Coronary artery (tissue), 2 donors: ENCODE data around the gene ITPKA.
"Not testable (repeated sequence)": the region's sequence is repeated elsewhere in the genome, so short reads cannot be mapped to it uniquely, and the experiment has no call there.

Source experiments
- DNase-seq: peaks from one replicate; pipeline ENCODE4 v3.0.0-alpha.2; 2017; ENCODE audit warnings: low spot score
- H3K27ac ChIP-seq, 2 donors: fragments of 200-600 bp; sonication (generic); one replicate each; pipeline ENCODE4 v1.5.1; 2016 to 2019
- H3K4me3 ChIP-seq: fragments of 200-600 bp; sonication (generic); 2 replicates; pipeline ENCODE4 v1.5.1; 2016; ENCODE audit warnings: mild to moderate bottlenecking, moderate library complexity
- TF ChIP-seq, protein P1 (sequence below): fragments of 200-600 bp; sonication (generic); IDR thresholded peaks from one replicate; pipeline ENCODE4 v1.5.1; 2019; ENCODE audit warnings: antibody characterized with exemption

The ITPKA gene

DNA sequence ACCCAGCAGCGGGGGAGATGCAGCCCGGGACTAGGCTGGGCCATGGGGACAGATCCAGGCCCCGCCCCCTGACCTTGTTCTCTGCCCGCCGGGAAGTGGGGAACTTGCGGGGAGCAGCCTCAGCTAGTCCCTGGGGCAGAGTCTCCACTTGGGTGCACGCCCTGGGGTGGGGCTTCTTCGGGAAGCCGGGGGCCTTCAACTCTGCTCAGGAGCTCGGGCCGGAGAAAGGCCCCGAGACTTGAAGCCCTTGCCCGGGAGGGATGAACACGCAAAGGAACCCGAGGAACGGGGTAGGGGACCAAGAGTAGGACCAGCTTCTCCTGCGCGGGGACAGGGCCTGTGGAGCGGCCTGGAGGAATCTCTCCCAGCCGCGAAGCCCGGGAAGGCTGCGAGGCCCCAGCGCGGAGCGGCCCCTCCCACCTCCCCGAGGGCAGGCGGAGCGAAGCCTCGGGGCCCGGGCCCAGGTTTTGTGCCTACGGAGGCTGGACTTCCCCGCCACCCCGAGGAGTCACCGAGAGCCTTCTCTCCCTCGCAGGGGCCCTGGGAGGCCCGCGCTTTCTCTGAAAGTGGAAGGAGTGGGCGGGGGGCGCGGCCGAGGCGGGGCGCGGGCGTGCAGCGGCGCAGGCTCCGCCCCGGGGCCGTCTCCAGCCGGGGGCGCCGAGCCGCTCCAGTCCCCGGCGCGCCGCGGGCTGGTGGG is at the start of gene ITPKA:
TSS of gene ITPKA (plus strand) at position 670 of the 697 bp plus-strand sequence. CDS start 54 bp downstream, outside the sequence.
- Histone ChIP-seq H3K27ac (peak within 1 kb of the TSS; percentile 42 to 44), H3K4me3 (peak within 1 kb of the TSS; percentile 78)
- DNase-seq, result no peak
- TF ChIP-seq, protein P1, sequence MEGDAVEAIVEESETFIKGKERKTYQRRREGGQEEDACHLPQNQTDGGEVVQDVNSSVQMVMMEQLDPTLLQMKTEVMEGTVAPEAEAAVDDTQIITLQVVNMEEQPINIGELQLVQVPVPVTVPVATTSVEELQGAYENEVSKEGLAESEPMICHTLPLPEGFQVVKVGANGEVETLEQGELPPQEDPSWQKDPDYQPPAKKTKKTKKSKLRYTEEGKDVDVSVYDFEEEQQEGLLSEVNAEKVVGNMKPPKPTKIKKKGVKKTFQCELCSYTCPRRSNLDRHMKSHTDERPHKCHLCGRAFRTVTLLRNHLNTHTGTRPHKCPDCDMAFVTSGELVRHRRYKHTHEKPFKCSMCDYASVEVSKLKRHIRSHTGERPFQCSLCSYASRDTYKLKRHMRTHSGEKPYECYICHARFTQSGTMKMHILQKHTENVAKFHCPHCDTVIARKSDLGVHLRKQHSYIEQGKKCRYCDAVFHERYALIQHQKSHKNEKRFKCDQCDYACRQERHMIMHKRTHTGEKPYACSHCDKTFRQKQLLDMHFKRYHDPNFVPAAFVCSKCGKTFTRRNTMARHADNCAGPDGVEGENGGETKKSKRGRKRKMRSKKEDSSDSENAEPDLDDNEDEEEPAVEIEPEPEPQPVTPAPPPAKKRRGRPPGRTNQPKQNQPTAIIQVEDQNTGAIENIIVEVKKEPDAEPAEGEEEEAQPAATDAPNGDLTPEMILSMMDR, result no peak

DNA sequence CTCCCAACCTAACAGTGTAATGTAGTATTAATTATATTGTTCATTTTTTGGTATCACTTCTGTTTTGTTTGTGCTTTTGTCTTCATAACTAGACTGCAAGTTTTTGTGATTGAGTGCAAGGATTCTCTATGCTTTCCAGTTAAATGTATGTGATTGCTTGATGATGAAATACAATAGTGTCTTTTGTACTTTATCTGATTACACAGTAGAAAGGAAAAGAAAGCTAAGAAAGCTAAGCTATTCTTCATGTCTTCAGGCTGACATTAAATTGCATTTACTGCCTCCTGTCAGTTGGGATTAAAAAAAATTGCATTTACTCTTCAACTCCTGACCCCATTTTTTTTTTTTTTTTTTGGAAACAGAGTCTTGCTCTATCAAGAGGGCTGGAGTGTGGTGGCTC is 48.3 kb upstream of the ITPKA start:
- Histone ChIP-seq H3K4me3 (no peak overlapping the region), H3K27ac (no peak overlapping the region)
- DNase-seq, result no peak
- TF ChIP-seq, protein P1, result no peak

DNA sequence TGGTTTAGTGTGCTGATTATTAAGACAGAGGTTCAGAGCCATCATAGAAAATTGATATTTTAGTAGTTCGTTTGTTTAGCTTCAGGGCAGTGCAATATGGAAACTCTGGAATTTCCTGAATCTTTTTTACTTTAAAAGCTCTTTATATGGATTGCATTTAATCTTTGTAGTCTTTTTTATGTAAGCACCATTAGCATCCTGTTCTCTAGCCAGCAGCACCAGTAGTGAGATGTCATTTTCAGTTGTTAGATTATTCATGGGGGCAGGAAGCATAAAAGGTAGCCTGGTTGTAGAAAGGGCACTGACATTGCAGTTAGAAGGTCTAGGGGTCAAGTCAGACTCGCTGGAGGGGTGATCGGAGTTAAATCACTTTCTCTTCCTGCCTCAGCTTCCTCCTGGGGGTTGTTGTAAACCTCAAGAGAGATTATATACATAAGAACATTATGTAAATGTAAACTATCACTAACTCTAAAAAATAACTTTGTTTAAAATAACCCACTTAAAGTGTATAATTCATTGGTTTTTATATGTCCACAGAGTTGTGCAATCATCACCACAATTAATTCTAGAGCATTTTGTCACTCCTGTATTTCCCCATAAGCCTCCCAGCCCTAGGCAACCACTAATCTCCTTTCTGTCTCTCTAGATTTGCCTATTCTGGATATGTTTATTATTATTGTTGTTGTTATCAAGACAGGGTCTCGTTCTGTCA is 31.4 kb upstream of the ITPKA start:
- DNase-seq, result no peak
- TF ChIP-seq, protein P1, result no peak
- Histone ChIP-seq H3K27ac (no peak overlapping the region), H3K4me3 (no peak overlapping the region)

DNA sequence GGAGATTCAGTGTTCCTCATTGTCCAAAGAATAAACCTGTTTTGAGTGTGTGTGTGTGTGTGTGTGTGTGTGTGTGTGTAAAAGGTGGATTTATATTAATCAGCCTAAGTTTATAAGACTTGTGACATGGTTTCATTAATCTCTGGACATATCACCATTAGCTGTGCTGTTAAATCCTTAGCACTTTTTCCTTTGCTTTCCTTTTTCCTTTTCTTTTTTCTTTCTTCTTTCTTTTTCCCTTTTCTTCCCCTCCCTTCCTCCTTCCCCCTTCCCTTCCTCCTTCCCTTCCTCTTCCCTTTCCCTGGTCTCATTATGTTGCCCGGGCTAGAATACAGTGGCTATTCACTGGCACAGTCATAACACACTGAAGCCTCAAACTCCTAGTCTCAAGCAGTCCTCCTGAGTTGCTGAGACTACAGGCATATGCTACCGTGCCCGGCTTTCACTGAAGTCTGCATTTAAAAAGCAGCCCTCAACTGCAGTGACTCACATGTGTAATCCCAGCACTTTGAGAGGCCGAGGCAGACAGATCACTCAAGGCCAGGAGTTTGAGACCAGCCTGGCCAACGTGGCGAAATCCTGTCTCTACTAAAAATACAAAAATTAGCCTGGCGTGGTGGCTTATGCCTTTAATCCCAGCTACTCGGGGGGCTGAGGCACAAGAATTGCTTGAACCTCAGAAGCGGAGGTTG is 28.6 kb upstream of the ITPKA start:
- DNase-seq, result no peak
- Histone ChIP-seq H3K4me3 (no peak overlapping the region), H3K27ac (no peak overlapping the region)
- TF ChIP-seq, protein P1, result no peak

DNA sequence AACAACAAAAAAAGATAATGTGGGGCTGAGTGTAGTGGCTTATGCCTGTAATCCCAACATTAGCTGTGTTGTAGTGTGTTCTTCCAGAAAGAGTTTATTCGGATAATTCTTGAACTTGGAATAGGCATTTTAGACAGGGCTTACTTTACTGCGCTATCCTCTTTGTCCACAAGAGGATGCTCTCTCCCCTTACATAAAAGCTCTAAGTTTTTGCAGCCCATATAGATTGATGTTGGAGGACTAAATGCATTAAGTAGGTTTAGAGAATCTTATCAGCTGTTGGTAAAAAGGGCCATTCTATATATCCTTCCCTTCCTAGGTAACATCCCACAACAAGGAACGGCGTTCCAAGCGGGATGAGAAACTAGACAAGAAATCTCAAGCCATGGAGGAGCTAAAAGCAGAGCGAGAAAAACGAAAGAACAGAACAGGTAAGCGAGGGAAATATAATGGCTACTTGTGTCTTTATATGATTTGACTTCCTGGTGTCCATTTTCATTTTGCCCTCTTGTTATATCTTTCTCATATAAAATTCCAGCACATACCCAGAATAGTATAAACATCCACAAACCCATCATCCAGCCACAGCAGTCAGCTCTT is 27.8 kb upstream of the ITPKA start:
- DNase-seq, result no peak
- H3K27ac ChIP-seq, result no peak overlapping the region
- no peak overlapping the region for H3K4me3 ChIP-seq
- TF ChIP-seq, protein P1, result no peak

DNA sequence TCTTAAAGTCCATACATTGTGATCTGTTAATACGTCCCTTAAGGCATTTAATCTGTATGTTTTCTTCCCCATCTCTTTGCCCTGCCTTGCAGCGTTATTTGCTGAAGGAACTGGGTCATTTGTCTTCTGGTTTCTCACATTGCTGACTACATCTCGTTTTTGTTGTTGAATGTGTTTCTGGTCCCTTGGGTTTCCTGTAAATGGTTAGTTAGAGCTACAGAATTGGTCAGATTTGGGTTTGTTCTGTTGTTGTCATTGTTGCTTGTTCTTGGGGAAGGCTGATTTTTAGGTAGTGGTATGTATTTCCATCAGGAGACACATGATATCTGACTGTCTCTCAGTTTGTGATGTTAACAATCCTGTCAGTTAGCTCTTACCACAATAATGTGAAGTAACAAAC is 27.0 kb upstream of the ITPKA start:
- TF ChIP-seq, protein P1, result no peak
- no peak overlapping the region for H3K27ac ChIP-seq
- no peak overlapping the region for H3K4me3 ChIP-seq
- no peak for DNase-seq

DNA sequence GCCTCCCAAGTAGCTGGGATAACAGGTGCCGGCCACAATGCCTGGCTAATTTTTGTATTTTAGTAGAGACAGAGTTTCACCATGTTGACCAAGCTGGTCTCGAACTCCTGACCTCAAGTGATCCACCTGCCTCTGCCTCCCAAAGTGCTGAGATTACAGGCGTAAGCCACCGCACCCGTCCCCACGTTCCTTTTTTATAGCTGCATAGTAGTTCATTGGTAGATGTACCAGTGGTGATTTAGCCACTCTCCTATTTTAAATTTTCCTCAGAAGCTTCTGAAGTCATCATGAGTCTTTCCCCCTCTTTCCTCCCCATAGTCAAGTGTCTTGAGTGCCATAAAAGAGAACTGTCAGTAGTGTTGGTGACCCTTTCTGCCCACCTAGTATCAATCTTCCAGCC is 24.0 kb upstream of the ITPKA start:
- H3K4me3 ChIP-seq, DNase-seq, H3K27ac ChIP-seq: not testable (repeated sequence)
